ENCODE results near the gene FAM53C.

GRCh38 chr5:138339464-138339863 lies 1.4 kb downstream of the FAM53C start:
- TF ChIP-seq RARB (CRISPR knock-in tag; IDR thresholded peaks at IDR 0.05): no peak
- no peak for TF ChIP-seq PATZ1 (CRISPR knock-in tag; IDR thresholded peaks at IDR 0.05; ENCODE audit: borderline replicate concordance)
- TF ChIP-seq ISL1 (CRISPR knock-in tag; IDR thresholded peaks at IDR 0.05): no peak
- no peak for TF ChIP-seq TCF4 (CRISPR knock-in tag; IDR thresholded peaks at IDR 0.05; ENCODE audit: borderline replicate concordance)
- no peak for TF ChIP-seq GLIS3 (CRISPR knock-in tag; IDR thresholded peaks at IDR 0.05)
- TF ChIP-seq CREB5 (CRISPR knock-in tag; IDR thresholded peaks at IDR 0.05; ENCODE audit: low read depth): no peak
- no peak for TF ChIP-seq ZC3H10 (CRISPR knock-in tag; IDR thresholded peaks at IDR 0.05)
- TF ChIP-seq ZNF70 (CRISPR knock-in tag; IDR thresholded peaks at IDR 0.05): no peak
- no peak for TF ChIP-seq CSDC2 (CRISPR knock-in tag; IDR thresholded peaks at IDR 0.05)
- no peak for TF ChIP-seq BACH2 (CRISPR knock-in tag; IDR thresholded peaks at IDR 0.05; ENCODE audit: borderline replicate concordance)
- TF ChIP-seq TSHZ2 (CRISPR knock-in tag; IDR thresholded peaks at IDR 0.05): no peak
- no peak for TF ChIP-seq ARNTL (CRISPR knock-in tag; IDR thresholded peaks at IDR 0.05; ENCODE audit: borderline replicate concordance, low read depth)
- no peak for TF ChIP-seq ZFP3 (CRISPR knock-in tag; IDR thresholded peaks at IDR 0.05)
- no peak for TF ChIP-seq ZNF8 (CRISPR knock-in tag; IDR thresholded peaks at IDR 0.05)

All from SK-N-SH treated with all-trans-retinoic acid at 6 μM for 48 hours (cell line).